ENCODE measurements around the gene DCT.

- TF ChIP-seq CTCF (IDR thresholded peaks at IDR 0.05), result no peak
- TF ChIP-seq POLR2A (IDR thresholded peaks at IDR 0.05), result no peak
These were observed 14.5 kb upstream of the DCT start for GRCh38 chr13:94494026-94494425.
